Effector memory CD8-positive, alpha-beta T cell (primary cell): ENCODE data around the gene MRAS.
A peak's percentile ranks its signal among the peaks of the same experiment; 100 is the strongest.
"Not testable (repeated sequence)": the region's sequence is repeated elsewhere in the genome, so short reads cannot be mapped to it uniquely, and the experiment has no call there.

Experiments used
- ATAC-seq: fragments of 150-1000 bp; cut with Tn5 transposase; replicated peaks from 2 replicates; pipeline ENCODE4 v1.10.0; 2021; ENCODE audit warnings: mild to moderate bottlenecking, moderate library complexity
- DNase-seq, 3 experiments: peaks; one replicate each; pipeline ENCODE4 v3.0.0; 2021
- H3K27ac Mint-ChIP-seq, 2 donors: one replicate each; pipeline ENCODE4 v1.8.0; 2022; ENCODE audit warnings: mild to moderate bottlenecking in 2 of 2, mixed read lengths in 2 of 2, moderate library complexity in 2 of 2
- H3K27me3 Mint-ChIP-seq, 2 donors: one replicate each; pipeline ENCODE4 v1.8.0; 2022; ENCODE audit warnings: mixed read lengths in 2 of 2
- H3K36me3 Mint-ChIP-seq: one replicate; pipeline ENCODE4 v1.8.0; 2022; ENCODE audit warnings: mild to moderate bottlenecking, moderate library complexity, mixed read lengths; ENCODE audit not compliant: insufficient read depth
- H3K4me1 Mint-ChIP-seq, 2 donors: one replicate each; pipeline ENCODE4 v1.8.0; 2022; ENCODE audit warnings: low read depth in 2 of 2, mixed read lengths in 2 of 2
- H3K4me3 Mint-ChIP-seq, 2 donors: one replicate each; pipeline ENCODE4 v1.8.0; 2022; ENCODE audit warnings: mild to moderate bottlenecking in 2 of 2, mixed read lengths in 2 of 2, moderate library complexity in 2 of 2
- H3K9me3 Mint-ChIP-seq, 2 donors: one replicate each; pipeline ENCODE4 v1.8.0; 2022; ENCODE audit warnings: mixed read lengths in 2 of 2

The MRAS gene

DNA sequence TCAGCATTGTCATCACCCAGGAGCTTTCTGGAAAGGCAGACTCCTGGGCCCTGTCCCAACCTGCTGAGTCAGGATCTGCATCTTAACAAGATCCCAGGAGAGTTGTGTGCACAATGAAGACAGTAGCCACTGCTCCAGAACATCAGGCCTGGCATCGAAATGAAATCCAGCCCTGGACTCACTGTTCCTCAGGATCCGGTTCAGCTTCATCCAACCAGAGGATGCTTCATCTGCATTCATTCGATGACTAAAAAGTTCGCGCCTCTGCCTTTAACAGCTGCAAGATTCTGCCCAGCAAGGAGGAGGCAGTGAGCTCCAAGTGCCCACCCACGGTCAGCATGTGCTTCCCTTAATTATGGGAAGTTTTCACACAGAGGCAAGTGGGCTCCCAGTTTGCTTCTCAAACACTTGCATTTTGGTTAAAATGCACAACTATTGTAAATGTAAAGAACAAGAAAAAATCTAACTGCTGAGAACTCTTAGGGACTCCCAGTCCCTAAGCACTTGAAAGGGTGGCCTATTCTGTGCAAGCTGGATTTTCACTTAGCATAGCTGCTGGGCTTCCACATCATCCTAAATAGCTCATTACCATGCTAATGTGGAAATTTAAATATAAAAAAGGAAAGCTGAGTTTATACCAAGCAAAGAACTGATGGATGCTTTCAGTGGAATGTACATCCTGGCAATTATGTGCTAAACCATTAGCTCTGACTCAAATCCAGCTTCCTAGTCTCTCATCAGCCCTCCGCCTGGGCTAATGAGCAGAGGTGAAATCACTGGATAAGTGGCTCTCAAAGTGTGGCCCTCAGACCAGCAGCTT is 60.6 kb downstream of the MRAS start:
- Mint-ChIP-seq H3K36me3 (no peaks in the 10 kb centered on the region), H3K27me3 (peaks cover 26 to 48% of the 10 kb centered on the region in 2 donors), H3K27ac (no peak overlapping the region), H3K4me1 (no peaks in the 10 kb centered on the region), H3K4me3 (no peak overlapping the region), H3K9me3 (no peaks in the 10 kb centered on the region)
- DNase-seq, result no peak
- ATAC-seq, result no peak

DNA sequence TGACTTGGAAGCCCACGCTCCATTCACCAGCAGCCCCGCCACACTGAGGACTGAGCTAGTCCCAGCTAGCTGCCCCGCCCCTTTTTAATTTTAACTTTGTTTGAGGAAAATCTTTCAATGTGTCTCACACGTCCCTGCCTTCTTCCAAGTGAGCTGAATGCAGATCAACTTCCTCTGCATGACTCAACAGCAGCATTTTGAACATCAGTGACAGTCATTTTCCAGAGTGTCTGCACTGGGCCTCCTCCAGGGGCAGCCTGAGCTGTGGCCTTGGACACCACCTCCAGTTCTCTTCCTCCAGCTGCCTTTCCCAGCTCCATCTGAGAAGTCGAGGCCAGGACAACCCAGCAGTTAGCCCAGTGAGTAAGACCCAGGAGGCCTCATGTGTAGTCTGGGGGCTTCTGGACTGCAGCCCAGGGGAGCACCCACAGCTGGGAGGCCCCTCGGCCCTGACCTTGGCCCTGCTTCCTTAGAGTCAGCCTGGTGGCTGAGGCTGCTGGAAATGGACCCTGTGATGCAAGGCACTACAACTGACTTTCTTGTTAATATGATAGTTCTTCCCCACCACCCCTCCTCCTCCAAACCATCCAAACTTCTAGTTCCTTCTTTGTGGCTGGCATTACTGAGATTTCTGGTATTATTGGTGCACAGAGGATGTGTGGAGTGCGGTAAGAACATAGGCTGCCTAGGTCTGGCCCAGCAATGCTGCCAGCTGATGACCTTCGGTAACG is 64.6 kb downstream of the MRAS start:
- H3K27me3 Mint-ChIP-seq, result peaks cover 19 to 44% of the 10 kb centered on the region in 2 donors
- no peaks in the 10 kb centered on the region for H3K36me3 Mint-ChIP-seq
- H3K9me3 Mint-ChIP-seq, result no peaks in the 10 kb centered on the region
- DNase-seq (no peak), ATAC-seq (no peak)
- H3K4me1 Mint-ChIP-seq, result peaks cover 0 to 2% of the 10 kb centered on the region in 2 donors
- no peak overlapping the region for H3K4me3 Mint-ChIP-seq
- no peak overlapping the region for H3K27ac Mint-ChIP-seq

DNA sequence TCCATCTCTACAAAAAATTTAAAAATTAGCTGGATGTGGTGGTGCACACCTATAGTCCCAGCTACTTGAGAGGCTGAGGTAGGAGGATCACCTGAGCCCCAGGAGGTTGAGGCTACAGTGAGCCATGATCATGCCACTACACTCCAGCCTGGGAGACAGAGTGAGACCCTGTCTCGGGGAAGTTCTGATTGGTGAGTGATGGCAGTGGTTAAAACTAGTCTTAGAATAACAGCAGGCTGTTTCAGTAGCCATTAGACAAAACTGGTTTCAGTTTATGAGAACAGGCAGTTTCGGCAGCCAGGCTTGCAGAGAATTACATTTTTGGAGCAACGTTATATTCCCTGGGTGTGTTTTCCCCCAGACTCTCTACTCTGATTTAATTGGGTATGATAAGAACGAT is 67.9 kb downstream of the MRAS start:
- not testable (repeated sequence) for H3K9me3 Mint-ChIP-seq, DNase-seq, H3K4me3 Mint-ChIP-seq, H3K4me1 Mint-ChIP-seq, ATAC-seq, H3K27ac Mint-ChIP-seq, H3K36me3 Mint-ChIP-seq
- H3K27me3 Mint-ChIP-seq, result peaks cover 17 to 43% of the 10 kb centered on the region in 2 donors

DNA sequence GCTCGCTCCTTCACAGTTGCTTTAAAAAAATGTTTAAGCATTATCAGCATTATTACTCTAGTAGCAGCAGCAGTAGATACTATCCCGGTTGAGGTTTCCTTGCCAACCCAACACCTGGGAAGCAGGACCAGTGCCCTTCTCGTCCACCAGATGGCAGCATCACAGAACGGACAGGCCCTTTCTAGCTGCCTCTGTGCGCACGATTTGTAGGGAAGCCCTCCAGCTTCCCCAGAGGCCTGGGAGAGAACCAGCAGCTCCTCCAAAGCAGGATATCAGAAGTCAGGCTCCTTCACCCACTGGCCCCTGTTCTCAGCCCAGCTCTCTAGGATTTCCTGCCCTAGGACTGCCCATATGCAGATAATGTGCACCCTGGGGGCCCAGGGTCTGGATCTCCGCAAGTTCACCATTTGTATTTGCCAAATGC is 69.2 kb downstream of the MRAS start:
- no peaks in the 10 kb centered on the region for H3K9me3 Mint-ChIP-seq
- DNase-seq, result peak; percentile 48 to 60 (median 53)
- H3K27me3 Mint-ChIP-seq, result peaks cover 22 to 36% of the 10 kb centered on the region in 2 donors
- H3K4me1 Mint-ChIP-seq, result peaks cover 0 to 2% of the 10 kb centered on the region in 2 donors
- ATAC-seq, result peak; percentile 77
- no peak overlapping the region for H3K27ac Mint-ChIP-seq
- H3K4me3 Mint-ChIP-seq, result no peak overlapping the region
- no peaks in the 10 kb centered on the region for H3K36me3 Mint-ChIP-seq

DNA sequence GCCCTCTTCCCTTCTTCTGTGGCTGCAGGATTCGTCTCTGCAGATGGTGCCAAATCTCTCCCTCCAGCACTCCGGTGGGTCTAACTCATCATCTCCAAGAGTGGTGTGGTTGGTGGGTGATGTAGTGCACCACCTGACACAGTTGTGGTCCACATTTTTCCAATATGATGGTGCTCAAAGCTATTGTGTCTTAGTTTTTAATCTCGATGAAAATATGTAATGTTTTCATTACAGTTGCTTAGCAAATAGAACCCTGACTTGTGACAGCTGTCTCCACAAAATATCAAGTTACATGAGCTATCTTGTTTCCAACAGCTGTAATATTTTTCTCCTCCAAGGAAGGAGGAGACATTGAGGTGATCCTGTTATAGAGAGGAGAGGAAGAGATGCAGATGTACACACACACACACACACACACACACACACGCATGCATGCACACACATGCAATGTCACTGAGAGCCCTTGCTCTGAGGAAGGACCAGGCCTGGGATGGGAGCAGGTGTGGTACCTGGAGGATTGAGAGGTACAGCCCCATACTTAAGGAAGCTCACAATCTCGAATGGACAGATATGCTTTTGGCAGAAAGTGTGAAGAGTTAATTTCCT is 70.3 kb downstream of the MRAS start:
- Mint-ChIP-seq H3K27me3 (peaks cover 22 to 35% of the 10 kb centered on the region in 2 donors), H3K4me1 (peaks cover 0 to 2% of the 10 kb centered on the region in 2 donors), H3K27ac (no peak overlapping the region), H3K9me3 (no peaks in the 10 kb centered on the region), H3K4me3 (no peak overlapping the region), H3K36me3 (no peaks in the 10 kb centered on the region)
- no peak for DNase-seq
- no peak for ATAC-seq

DNA sequence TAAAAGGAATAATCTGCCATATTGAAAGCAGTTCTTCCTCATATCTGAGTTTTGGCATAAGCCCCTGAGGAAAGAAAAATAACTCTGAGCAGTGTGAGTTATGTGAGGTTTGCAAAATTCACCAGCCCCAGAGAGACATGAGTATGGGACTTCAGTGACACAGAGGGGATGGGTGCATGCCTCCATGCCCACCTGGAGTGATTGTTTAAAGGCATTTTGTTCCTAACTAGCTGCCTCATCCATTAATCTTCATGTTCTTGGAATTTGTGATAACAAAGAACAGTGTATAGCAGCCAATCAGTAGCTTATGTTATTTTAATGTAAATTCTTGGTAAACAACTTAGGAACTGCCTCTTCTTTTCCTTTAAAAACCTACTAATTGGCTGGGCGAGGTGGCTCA is 74.9 kb downstream of the MRAS start:
- peaks cover 2 to 5% of the 10 kb centered on the region in 2 donors for H3K27me3 Mint-ChIP-seq
- no peaks in the 10 kb centered on the region for H3K36me3 Mint-ChIP-seq

DNA sequence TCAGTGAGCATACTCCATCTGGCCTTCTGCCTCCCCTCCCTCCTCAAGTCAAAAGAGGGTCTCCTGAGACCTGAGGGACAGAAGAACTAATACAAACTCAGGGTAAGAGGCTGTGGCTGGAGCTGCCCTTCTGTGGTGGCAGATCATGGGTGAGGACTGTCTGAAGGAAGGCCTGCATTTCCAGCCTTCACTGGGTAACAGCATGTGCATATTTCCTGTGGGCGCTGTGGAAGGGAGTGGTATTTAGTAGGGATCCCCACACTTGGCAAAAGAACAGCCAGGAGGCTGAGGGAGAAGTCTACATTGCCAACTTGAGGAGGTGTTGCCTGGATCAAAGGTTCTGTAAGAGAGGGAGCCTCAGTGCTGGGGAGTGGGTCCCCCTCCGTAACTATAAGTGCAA is 75.9 kb downstream of the MRAS start:
- peaks cover 0 to 5% of the 10 kb centered on the region in 2 donors for H3K27me3 Mint-ChIP-seq
- no peaks in the 10 kb centered on the region for H3K4me1 Mint-ChIP-seq
- H3K36me3 Mint-ChIP-seq, result no peaks in the 10 kb centered on the region
- DNase-seq (no peak), ATAC-seq (no peak)
- H3K27ac Mint-ChIP-seq, result no peak overlapping the region
- no peaks in the 10 kb centered on the region for H3K9me3 Mint-ChIP-seq
- H3K4me3 Mint-ChIP-seq, result no peak overlapping the region

More for the DNA sequence above, 74.9 kb downstream of the MRAS start:
- no peak overlapping the region for H3K4me3 Mint-ChIP-seq
- no peaks in the 10 kb centered on the region for H3K4me1 Mint-ChIP-seq
- ATAC-seq (no peak), DNase-seq (no peak)
- H3K27ac Mint-ChIP-seq, result no peak overlapping the region
- no peaks in the 10 kb centered on the region for H3K9me3 Mint-ChIP-seq

DNA sequence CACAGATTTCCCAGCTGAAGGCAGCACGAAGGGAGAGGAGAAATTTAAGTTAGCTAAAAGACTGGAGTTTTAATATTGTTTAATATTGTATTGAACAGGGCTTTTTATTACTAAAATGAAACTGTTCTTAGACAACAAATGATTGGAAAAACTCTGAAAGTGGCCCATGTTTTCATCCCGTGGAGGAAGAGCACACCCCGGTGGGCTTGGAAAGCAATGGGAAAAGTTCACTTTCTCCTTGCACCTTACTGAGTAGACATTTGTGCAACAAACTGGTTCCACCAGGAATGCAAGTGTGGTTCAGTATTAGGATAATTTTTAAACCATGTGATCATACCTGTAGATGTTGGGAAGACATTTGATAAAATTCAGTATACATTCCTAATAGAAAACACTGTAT is 77.8 kb downstream of the MRAS start:
- Mint-ChIP-seq H3K4me3 (no peak overlapping the region), H3K36me3 (no peaks in the 10 kb centered on the region), H3K27me3 (peaks cover 4 to 6% of the 10 kb centered on the region in 2 donors), H3K27ac (no peak overlapping the region), H3K4me1 (no peaks in the 10 kb centered on the region), H3K9me3 (no peaks in the 10 kb centered on the region)
- DNase-seq (no peak), ATAC-seq (no peak)

DNA sequence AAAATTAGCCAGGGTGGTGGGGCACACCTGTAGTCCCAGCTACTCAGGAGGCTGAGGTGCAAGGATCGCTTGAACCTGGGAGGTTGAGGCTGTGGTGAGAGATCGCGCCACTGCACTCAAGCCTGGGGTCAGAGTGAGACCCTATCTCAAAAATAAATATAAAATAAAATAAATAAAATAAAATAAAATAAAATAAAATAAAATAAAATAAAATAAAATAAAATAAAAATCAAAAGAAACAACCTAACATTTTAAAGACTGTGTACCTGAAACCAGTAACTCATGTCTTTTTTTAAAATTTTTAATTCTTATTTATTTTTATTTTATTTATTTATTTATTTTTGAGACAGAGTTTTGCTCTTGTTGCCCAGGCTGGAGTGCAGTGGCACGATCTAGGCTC is 78.4 kb downstream of the MRAS start:
- not testable (repeated sequence) for H3K27ac Mint-ChIP-seq, H3K36me3 Mint-ChIP-seq, DNase-seq, H3K27me3 Mint-ChIP-seq, H3K4me1 Mint-ChIP-seq, H3K4me3 Mint-ChIP-seq, ATAC-seq, H3K9me3 Mint-ChIP-seq

DNA sequence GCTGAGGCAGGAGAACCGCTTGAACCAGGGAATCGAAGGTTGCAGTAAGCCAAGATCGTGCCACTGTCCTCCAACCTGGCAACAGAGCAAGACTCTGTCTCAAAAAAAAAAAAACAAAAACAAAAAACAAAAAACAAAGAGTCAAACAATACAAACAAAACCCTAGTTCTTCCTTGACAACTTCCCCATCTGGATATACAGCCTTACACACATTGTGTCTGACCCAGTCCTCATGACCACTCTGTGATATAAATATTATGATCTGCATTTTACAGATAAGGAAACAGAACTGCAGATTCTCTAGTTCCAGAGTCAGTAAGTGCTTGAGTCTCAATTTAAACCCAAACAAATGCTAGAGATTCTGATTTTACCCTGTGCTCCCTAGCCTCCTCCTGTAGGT is 81.3 kb downstream of the MRAS start:
- Mint-ChIP-seq H3K9me3 (no peaks in the 10 kb centered on the region), H3K27ac (no peak overlapping the region), H3K4me3 (no peak overlapping the region), H3K27me3 (peaks cover 27 to 32% of the 10 kb centered on the region in 2 donors), H3K36me3 (no peaks in the 10 kb centered on the region), H3K4me1 (peaks cover 5 to 8% of the 10 kb centered on the region in 2 donors)
- DNase-seq (no peak), ATAC-seq (no peak)

DNA sequence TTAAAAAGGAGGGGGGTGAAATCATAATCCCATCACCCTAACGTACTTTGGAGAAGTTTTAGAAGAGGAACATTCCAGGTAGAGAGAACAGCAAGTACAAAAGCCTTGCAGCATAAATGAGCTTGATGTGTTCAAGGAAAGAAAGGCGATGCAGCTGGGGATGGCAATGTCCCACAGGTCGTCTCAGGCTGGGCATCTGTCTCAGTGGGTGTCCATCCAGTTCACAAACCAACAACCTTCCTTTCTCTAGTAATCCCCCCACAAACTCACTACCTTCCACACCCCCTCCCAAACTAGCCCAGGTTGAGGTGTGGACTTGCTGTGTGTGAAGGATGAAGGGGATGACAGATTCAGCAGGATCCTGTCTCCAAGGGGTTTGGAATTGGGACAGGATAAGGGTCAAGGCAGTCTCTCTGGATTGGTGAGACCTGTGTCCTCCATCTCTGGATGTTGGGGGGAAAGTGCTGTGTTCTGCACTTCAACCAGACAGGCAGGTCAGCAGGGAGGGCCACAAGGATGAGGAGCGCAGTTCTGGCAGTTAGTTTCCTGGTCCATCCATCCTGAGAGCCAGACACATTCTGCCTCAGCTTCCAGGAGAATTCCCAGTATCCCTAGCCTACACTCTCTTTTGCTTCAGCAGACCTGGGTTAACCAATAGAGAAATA is 84.3 kb downstream of the MRAS start:
- peak overlapping the region in 1 of 2 donors; percentile 65 for H3K4me3 Mint-ChIP-seq
- no peak overlapping the region for H3K27ac Mint-ChIP-seq
- ATAC-seq (no peak), DNase-seq (no peak)
- peaks cover 5 to 8% of the 10 kb centered on the region in 2 donors for H3K4me1 Mint-ChIP-seq
- no peaks in the 10 kb centered on the region for H3K36me3 Mint-ChIP-seq
- peaks cover 48 to 56% of the 10 kb centered on the region in 2 donors for H3K27me3 Mint-ChIP-seq
- no peaks in the 10 kb centered on the region for H3K9me3 Mint-ChIP-seq

DNA sequence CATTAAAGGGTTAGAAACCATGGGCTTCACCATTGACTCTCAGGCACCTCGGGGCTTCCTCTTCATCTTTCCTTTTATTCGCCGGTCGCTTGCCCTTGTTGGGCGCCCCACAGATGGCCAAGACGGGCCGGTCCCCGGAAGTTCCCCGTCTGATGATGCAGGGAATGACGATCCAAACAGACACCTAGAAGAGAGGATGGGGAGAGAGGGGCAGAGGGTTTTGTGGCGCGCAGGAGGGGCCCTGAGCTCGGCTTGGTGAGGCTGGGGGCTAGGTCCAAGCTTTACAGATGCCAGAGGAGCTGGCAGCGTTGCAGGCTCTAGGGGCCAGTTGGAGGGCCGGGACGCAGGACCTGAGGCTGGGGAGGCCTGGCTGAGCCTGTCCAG is 85.5 kb downstream of the MRAS start:
- no peaks in the 10 kb centered on the region for H3K36me3 Mint-ChIP-seq
- peaks cover 57 to 68% of the 10 kb centered on the region in 2 donors for H3K27me3 Mint-ChIP-seq
- ATAC-seq (no peak), DNase-seq (no peak)
- peak overlapping the region; percentile 65 to 77 for H3K4me3 Mint-ChIP-seq
- no peak overlapping the region for H3K27ac Mint-ChIP-seq
- no peaks in the 10 kb centered on the region for H3K9me3 Mint-ChIP-seq
- peaks cover 5 to 8% of the 10 kb centered on the region in 2 donors for H3K4me1 Mint-ChIP-seq

DNA sequence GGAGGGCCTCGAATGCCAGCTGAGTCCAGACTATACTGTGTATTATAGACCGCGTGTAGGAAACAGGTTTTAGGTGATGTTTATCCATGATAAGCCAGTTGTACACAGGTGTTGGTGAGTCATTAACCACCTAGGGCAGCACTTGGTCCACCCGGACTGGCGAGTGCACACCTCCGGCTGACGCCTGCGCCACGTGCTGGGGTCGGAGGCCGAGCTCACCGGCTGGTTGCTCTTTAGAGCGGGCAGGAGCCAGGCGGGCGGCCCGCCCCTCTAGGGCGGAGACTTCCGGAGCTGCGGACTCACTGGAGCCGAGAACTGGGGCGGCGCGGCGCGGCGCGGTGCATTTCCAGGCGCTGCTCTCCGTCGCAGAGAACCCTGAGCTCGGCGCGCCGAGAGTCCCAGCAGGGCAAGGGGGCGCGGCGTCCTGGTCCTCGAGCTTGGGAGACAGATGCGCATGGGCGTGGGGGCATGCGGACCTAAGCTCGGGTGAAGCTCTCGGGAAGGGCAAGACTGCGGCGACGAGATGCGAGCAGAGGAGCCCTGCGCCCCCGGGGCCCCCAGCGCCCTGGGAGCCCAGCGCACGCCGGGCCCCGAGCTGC is 86.0 kb downstream of the MRAS start, which contains the start of gene ESYT3:
ESYT3 (plus strand) TSS at position 341 of the 599 bp plus-strand sequence; CDS start at position 524, 183 bp downstream.
- H3K9me3 Mint-ChIP-seq, result no peaks in the 10 kb centered on the region

More for the DNA sequence above, 86.0 kb downstream of the MRAS start, which contains the start of gene ESYT3:
- ATAC-seq, result peak; percentile 73
- Mint-ChIP-seq H3K27me3 (peaks cover 57 to 73% of the 10 kb centered on the region in 2 donors), H3K4me1 (peaks cover 5 to 8% of the 10 kb centered on the region in 2 donors), H3K27ac (no peak within 1 kb of the TSS), H3K4me3 (peak within 1 kb of the TSS; percentile 65 to 77), H3K36me3 (no peaks in the 10 kb centered on the region)
- DNase-seq, result peak in 2 of 3 experiments; percentile 4 to 5
